Stimulated activated CD4-positive, alpha-beta T cell treated with anti-CD3 and anti-CD28 coated beads, Interleukin-15, amount 100 ng/mL, for 1 hour (primary cell): ENCODE data around the gene JARID2.

Experiments
- DNase-seq, 2 donors: peaks; one replicate each; pipeline ENCODE4 v3.0.0-alpha.2; 2020; ENCODE audit warnings: low read depth in 1 of 2, low spot score in 1 of 2

Gene JARID2

GRCh38 chr6:15245361-15246216, at the start of gene JARID2:
TSS of gene JARID2 (plus strand) at chr6:15246069. CDS start at chr6:15246540, 471 bp downstream.
- peak; percentile 85 to 88 for DNase-seq

DNA sequence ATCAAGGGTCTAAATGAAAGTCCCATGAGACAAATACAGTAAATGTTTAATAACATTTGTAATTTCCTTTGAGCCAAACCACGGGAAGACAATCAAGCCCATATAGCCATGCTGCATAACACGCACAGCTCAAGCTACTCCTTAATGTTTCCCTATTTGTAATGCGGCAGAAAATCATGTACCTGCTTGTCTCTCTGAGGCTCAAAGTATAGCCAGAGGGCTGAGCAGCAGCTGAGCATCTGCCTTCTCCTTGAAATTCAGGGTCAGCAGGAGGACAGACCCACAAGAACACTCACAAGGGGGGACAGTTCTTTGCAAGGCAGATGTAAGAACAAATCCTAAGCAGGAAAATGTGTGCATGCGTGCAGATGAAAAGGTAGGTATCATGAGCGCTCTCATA, 45.8 kb upstream of the JARID2 start:
- no peak for DNase-seq

- no peak for DNase-seq
Measured at GRCh38 chr6:15205321-15205720, 40.5 kb upstream of the JARID2 start.

GRCh38 chr6:15206887-15207286, 39.0 kb upstream of the JARID2 start:
- no peak for DNase-seq

GRCh38 chr6:15207923-15208322, 37.9 kb upstream of the JARID2 start:
- no peak for DNase-seq

DNA sequence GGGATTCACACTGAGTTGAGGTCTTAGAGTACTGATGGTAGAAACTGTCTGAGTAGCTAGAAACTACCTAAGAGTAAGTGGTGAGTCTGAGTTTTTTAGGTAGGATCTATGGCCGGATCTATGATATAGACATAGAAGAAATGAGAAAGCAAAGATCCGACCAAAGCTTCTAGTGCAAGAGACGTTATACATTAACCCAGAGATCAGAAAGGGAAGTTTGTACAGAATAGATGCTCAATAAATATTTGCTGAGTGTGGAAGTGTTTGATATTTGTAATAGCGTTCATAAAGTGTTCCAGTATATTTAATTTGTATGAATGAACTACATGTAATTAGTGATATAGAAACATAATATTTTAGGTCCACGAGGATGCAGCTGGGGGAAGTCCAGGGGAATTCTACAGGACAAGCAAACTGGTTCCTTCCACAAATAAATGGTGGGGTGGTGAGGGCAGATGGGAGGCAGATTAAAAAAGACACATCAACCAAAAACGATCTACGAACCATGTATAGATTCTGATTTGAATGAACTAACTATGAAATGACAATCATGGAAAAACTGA, 31.9 kb upstream of the JARID2 start:
- DNase-seq: no peak

GRCh38 chr6:15218401-15218800, 27.5 kb upstream of the JARID2 start:
- no peak for DNase-seq

DNA sequence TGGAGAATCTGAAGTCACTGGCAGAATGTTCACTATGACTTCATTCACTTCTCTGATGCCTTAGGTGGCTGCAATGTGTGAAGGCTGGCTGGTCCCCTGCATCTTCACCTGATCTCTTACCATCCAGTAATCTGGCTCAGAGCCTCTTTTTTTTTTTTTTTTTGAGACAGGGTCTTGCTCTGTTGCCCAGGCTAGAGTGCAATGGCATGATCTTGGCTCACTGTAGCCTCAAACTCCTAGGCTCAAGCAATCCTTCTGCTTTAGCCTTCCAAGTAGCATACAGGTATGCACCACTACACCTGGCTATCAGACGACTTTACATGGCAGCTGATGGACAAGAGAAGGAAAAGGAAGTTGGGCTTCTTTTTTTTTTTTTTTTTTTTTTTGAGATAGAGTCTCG, 25.8 kb upstream of the JARID2 start:
- no peak for DNase-seq

GRCh38 chr6:15227827-15228318, 18.0 kb upstream of the JARID2 start:
- no peak for DNase-seq

- DNase-seq: no peak
Measured at GRCh38 chr6:15230827-15231226, 15.0 kb upstream of the JARID2 start.

DNA sequence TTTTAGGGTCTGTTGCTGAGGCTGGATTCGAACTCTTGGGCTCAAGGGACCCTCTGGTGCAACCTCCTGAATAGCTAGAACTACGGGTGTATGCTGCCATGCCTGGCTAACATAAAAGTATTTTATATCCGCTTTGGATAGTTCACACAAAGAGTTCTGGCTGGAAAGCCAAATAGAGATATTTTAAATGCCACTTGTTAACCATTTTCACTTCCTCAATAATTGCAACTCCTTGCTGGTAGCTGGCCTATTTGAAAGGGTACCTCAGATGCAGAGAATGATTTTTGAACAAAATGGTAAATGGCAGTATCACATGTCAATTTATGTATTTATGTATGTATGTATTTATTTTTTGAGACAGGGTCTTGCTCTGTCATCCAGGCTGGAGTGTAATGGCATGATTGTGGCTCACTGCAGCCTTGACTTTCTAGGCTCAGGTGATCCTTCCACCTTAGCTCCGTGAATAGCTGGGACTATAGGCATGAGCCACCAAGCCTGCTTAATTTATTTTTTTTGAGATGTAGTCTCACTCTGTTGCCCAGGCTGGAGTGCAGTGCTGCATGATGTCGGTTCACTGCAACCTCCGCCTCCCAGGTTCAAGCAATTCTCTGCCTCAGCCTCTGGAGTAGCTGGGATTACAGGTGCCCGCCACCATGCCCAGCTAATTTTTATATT, 12.9 kb upstream of the JARID2 start:
- no peak for DNase-seq

- no peak for DNase-seq
Measured at GRCh38 chr6:15234068-15234758, 11.7 kb upstream of the JARID2 start.

DNA sequence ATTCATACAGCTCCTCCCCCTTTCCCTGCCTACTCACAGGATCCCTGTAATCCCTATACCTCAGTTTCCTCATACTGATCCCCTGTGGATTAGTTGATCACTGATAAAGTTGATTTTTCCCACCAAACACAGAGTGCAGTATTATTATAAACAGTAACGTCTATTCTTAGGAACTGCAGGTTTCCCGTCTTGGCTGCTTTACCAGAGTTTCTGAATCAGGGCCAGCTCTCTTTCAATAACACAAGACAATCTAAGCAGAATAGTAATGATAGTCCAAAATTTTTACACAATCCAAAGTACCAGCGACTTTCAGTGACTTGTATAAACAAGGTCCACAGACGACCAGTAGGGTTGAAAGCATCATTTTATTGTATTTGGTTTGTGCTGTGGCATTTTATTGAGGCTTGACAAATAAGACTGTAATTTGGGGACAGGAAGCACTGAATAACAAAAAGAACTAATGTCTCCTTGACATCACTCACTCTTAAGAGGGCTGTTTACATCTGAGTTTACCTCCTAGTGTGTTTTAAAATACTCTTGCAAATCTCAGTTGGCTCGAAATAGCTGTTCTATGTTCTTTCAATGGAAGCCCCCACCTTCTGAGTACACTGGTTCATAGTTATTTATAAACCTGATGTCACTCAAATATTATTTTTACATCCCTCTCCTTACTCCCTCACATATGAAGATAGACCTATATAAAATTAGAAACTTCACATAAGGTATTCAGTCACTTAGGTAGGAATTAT, 6.1 kb upstream of the JARID2 start:
- no peak for DNase-seq

DNA sequence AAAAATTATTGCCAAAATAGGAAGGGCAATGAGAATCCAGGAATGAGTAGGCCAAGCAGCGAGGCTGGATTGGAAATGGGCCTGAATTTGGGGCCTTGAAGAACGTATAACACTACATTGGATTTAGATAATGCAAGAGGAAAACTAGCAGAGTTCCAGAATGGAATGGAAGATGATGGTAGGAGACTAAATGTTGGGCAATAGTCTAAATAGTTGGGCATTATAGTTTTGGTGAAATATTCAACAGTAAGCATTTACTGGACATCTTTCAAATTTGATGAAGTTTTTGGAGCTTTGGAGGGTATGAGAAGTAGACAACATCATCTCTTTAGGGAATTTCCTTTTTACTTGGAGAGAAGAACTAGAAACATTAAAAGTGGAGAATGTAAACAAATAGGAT, 3.4 kb upstream of the JARID2 start:
- no peak for DNase-seq

- DNase-seq: no peak
Measured at GRCh38 chr6:15242937-15243614, 2.8 kb upstream of the JARID2 start.

GRCh38 chr6:15243910-15244619, 1.8 kb upstream of the JARID2 start:
- DNase-seq: no peak

GRCh38 chr6:15244620-15245360, 1.1 kb upstream of the JARID2 start:
- peak in 1 of 2 donors; percentile 44 for DNase-seq

- no peak for DNase-seq
Measured at GRCh38 chr6:15246217-15246665, 372 bp downstream of the JARID2 start.
